Ovary (tissue), 3 donors: ENCODE results near the gene UPK3BL1.
"Not testable (repeated sequence)": the region's sequence is repeated elsewhere in the genome, so short reads cannot be mapped to it uniquely, and the experiment has no call there.

Source experiments
- CTCF ChIP-seq, 3 donors: fragments of 450-650 bp in 2 of 3; fragments of 200-600 bp in 1 of 3; IDR thresholded peaks; one replicate each; pipeline versions ENCODE4 v1.5.1 to v1.8.0; 2016 to 2022; ENCODE audit warnings: antibody characterized with exemption in 3 of 3, mild to moderate bottlenecking in 1 of 3
- EP300 ChIP-seq: sonication (generic); formaldehyde crosslinking; IDR thresholded peaks from one replicate; pipeline ENCODE4 v1.6.1; 2017; ENCODE audit warnings: antibody characterized with exemption
- POLR2A ChIP-seq: fragments of 450-650 bp; IDR thresholded peaks from one replicate; pipeline ENCODE4 v1.6.1; 2017; ENCODE audit warnings: antibody characterized with exemption, mild to moderate bottlenecking, moderate library complexity
- donor health status: DM: no; HTN: no; CAD: no.

GRCh38 chr7:102636956-102637355 lies 5.6 kb downstream of the UPK3BL1 start:
- TF ChIP-seq POLR2A; CTCF (IDR thresholded peaks at IDR 0.05); EP300: not testable (repeated sequence)
